ENCODE data around the gene ATP6V1G2.

DNA sequence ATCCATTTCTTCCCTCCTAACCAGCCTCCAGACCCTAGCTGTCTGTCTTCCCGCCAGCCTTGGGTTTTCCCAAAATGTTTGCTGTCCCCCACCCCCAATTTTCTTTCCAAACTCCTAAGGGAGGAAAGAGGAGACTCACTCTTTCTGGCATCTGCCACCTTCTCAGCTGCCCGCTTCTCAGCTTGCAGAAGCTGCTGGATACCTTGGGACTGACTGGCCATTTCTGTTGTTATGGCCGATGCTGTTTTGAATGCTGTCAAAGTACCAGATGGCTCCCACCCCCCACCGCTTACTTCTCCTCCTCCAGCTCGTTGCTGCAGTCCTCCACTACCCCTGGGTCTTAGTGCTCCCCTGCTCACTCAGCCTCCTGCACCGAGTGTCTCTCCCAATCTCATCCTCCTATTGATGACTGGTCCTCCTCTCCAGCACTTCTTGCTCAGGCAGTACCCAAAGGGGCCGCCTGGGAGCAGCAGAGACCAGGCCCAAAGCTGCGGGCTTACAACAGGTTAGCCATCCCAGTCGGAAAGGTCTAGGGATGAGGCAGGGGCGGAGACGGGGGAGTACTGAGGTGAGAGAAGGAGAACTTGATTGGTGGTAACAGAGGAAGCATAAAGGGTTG is at the start of gene ATP6V1G2:
- TF ChIP-seq, protein P1, sequence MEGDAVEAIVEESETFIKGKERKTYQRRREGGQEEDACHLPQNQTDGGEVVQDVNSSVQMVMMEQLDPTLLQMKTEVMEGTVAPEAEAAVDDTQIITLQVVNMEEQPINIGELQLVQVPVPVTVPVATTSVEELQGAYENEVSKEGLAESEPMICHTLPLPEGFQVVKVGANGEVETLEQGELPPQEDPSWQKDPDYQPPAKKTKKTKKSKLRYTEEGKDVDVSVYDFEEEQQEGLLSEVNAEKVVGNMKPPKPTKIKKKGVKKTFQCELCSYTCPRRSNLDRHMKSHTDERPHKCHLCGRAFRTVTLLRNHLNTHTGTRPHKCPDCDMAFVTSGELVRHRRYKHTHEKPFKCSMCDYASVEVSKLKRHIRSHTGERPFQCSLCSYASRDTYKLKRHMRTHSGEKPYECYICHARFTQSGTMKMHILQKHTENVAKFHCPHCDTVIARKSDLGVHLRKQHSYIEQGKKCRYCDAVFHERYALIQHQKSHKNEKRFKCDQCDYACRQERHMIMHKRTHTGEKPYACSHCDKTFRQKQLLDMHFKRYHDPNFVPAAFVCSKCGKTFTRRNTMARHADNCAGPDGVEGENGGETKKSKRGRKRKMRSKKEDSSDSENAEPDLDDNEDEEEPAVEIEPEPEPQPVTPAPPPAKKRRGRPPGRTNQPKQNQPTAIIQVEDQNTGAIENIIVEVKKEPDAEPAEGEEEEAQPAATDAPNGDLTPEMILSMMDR (IDR thresholded peaks at IDR 0.05) = peak; percentile 97 to 99 (median 98)
- TF ChIP-seq POLR2A (IDR thresholded peaks at IDR 0.05) = no peak
- no peak for TF ChIP-seq EP300 (IDR thresholded peaks at IDR 0.05)
- TF ChIP-seq POLR2AphosphoS5 (IDR thresholded peaks at IDR 0.05) = no peak

Measured in sigmoid colon (tissue), 4 donors.